Measurements from ENCODE around the gene DNASE1L1. TPM values are rescaled to one million over a fixed set of nuclear protein-coding genes. Genes with fewer than 3 reads are reported as not detected.

DNASE1L1 gene
- total RNA-seq, 1 experiment from 2014 or later, result 16.2 TPM

DNA sequence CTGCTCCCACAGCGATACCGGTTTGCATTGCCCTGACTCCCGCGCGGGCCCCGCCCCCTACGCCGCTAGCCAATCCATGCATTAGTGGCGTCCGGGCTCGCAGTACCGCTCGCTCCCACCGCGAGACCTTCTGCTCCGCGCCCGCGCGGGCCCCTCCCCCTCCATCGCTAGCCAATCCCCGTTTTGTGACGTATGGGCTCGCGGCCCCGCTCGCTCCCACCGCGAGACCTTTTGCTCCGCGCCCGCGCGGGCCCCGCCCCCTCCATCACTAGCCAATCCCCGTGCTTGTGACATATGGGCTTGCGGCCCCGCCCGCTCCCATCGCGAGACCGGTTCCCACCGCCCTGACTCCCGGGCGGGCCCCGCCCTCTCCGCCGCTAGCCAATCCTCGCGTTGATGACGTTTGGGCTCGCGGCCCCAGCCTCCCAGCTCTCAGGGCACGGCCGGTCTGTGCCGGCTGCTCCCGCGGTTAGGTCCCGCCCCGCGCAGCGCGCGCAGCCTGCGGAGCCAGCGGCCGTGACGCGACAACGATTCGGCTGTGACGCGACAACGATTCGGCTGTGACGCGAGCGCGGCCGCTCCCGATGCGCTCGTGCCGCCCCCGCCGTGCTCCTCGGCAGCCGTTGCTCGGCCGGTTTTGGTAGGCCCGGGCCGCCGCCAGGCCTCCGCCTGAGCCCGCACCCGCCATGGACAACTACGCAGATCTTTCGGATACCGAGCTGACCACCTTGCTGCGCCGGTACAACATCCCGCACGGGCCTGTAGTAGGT, 30.1 kb downstream of the DNASE1L1 start, which contains the start of gene EMD (continued):
- TF ChIP-seq, protein P1, sequence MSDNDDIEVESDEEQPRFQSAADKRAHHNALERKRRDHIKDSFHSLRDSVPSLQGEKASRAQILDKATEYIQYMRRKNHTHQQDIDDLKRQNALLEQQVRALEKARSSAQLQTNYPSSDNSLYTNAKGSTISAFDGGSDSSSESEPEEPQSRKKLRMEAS (CRISPR knock-in tag; IDR thresholded peaks at IDR 0.05), result peak; percentile 38; the same call in 1 of the 2 replicates
- TF ChIP-seq, protein P2, sequence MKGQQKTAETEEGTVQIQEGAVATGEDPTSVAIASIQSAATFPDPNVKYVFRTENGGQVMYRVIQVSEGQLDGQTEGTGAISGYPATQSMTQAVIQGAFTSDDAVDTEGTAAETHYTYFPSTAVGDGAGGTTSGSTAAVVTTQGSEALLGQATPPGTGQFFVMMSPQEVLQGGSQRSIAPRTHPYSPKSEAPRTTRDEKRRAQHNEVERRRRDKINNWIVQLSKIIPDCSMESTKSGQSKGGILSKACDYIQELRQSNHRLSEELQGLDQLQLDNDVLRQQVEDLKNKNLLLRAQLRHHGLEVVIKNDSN (CRISPR knock-in tag; IDR thresholded peaks at IDR 0.05), result no peak
- TF ChIP-seq RORB (CRISPR knock-in tag; IDR thresholded peaks at IDR 0.05) (no peak), CREM (CRISPR knock-in tag; IDR thresholded peaks at IDR 0.05) (peak; percentile 88), HMGA2 (CRISPR knock-in tag; IDR thresholded peaks at IDR 0.05) (no peak)
- TF ChIP-seq, protein P3, sequence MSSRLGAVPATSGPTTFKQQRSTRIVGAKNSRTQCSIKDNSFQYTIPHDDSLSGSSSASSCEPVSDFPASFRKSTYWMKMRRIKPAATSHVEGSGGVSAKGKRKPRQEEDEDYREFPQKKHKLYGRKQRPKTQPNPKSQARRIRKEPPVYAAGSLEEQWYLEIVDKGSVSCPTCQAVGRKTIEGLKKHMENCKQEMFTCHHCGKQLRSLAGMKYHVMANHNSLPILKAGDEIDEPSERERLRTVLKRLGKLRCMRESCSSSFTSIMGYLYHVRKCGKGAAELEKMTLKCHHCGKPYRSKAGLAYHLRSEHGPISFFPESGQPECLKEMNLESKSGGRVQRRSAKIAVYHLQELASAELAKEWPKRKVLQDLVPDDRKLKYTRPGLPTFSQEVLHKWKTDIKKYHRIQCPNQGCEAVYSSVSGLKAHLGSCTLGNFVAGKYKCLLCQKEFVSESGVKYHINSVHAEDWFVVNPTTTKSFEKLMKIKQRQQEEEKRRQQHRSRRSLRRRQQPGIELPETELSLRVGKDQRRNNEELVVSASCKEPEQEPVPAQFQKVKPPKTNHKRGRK (CRISPR knock-in tag; IDR thresholded peaks at IDR 0.05; ENCODE audit: borderline replicate concordance), result no peak

DNA sequence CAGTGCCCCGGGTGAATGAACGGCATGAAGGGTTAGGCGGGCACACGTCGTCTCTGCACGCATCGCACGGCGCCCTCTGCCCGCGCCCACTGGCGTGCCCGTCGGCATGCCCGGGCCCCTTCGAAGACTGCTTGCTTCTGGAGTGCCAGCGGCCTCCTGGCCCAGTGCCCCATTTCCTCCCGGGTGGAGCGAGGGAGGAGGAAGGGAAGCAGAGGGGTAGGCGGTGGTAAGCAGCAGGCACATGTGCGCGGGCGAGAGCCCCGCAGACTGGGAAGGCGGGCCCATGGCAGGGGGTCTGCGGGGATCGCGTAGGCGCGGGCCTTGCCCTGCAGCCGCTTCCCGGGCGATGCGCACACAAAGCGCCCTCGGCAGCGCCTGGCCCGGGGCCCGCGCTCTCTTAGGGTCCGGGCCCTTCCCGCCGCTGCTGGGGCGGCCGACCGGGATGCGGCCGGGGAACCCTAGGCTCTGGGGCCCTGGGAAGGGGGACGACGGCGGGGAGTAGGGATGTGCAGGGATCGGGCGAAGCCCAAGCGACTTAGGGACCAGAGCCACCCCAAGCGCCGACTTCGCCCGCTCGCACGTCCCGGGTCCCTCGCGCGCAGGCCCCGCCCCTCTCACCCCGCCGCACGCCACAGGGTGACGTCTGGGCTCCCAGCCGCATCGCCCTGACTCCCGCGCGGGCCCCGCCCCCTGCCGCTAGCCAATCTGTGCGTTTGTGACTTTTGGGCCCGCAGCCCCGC, 30.8 kb downstream of the DNASE1L1 start:
- Mint-ChIP-seq H3K9me3 (no peaks in the 10 kb centered on the region), H3K27me3 (ENCODE audit: low read depth) (peaks cover 8% of the 10 kb centered on the region), H3K4me3 (peak overlapping the region; percentile 62), H3K4me1 (peaks cover 20% of the 10 kb centered on the region), H3K27ac (peak overlapping the region; percentile 76), H3K36me3 (peaks cover 9% of the 10 kb centered on the region)
- ChIA-PET CTCF (no interaction called here), POLR2A (interaction anchor here (1.0 to 3.3 kb wide), 5 partner anchors 7 to 31 kb away, joined by 3 to 13 read pairs (median 5); partner anchors contain the start of genes DNASE1L1 and RPL10)
- TF ChIP-seq ETV6 (CRISPR knock-in tag; IDR thresholded peaks at IDR 0.05) (no peak), ZBTB21 (CRISPR knock-in tag; IDR thresholded peaks at IDR 0.05; ENCODE audit: borderline replicate concordance) (no peak), NFE2L1 (CRISPR knock-in tag; IDR thresholded peaks at IDR 0.05) (peak; percentile 55; the same call in 1 of the 2 replicates)
- TF ChIP-seq, protein P4, sequence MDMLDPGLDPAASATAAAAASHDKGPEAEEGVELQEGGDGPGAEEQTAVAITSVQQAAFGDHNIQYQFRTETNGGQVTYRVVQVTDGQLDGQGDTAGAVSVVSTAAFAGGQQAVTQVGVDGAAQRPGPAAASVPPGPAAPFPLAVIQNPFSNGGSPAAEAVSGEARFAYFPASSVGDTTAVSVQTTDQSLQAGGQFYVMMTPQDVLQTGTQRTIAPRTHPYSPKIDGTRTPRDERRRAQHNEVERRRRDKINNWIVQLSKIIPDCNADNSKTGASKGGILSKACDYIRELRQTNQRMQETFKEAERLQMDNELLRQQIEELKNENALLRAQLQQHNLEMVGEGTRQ (CRISPR knock-in tag; IDR thresholded peaks at IDR 0.05), result no peak
- TF ChIP-seq, protein P5, sequence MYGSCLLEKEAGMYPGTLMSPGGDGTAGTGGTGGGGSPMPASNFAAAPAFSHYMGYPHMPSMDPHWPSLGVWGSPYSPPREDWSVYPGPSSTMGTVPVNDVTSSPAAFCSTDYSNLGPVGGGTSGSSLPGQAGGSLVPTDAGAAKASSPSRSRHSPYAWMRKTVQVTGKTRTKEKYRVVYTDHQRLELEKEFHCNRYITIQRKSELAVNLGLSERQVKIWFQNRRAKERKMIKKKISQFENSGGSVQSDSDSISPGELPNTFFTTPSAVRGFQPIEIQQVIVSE (CRISPR knock-in tag; IDR thresholded peaks at IDR 0.05; ENCODE audit: borderline replicate concordance), result no peak
- TF ChIP-seq, protein P6, sequence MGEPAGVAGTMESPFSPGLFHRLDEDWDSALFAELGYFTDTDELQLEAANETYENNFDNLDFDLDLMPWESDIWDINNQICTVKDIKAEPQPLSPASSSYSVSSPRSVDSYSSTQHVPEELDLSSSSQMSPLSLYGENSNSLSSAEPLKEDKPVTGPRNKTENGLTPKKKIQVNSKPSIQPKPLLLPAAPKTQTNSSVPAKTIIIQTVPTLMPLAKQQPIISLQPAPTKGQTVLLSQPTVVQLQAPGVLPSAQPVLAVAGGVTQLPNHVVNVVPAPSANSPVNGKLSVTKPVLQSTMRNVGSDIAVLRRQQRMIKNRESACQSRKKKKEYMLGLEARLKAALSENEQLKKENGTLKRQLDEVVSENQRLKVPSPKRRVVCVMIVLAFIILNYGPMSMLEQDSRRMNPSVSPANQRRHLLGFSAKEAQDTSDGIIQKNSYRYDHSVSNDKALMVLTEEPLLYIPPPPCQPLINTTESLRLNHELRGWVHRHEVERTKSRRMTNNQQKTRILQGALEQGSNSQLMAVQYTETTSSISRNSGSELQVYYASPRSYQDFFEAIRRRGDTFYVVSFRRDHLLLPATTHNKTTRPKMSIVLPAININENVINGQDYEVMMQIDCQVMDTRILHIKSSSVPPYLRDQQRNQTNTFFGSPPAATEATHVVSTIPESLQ (CRISPR knock-in tag; IDR thresholded peaks at IDR 0.05), result no peak
- TF ChIP-seq, protein P2 (CRISPR knock-in tag; IDR thresholded peaks at IDR 0.05), result no peak
- TF ChIP-seq, protein P7, sequence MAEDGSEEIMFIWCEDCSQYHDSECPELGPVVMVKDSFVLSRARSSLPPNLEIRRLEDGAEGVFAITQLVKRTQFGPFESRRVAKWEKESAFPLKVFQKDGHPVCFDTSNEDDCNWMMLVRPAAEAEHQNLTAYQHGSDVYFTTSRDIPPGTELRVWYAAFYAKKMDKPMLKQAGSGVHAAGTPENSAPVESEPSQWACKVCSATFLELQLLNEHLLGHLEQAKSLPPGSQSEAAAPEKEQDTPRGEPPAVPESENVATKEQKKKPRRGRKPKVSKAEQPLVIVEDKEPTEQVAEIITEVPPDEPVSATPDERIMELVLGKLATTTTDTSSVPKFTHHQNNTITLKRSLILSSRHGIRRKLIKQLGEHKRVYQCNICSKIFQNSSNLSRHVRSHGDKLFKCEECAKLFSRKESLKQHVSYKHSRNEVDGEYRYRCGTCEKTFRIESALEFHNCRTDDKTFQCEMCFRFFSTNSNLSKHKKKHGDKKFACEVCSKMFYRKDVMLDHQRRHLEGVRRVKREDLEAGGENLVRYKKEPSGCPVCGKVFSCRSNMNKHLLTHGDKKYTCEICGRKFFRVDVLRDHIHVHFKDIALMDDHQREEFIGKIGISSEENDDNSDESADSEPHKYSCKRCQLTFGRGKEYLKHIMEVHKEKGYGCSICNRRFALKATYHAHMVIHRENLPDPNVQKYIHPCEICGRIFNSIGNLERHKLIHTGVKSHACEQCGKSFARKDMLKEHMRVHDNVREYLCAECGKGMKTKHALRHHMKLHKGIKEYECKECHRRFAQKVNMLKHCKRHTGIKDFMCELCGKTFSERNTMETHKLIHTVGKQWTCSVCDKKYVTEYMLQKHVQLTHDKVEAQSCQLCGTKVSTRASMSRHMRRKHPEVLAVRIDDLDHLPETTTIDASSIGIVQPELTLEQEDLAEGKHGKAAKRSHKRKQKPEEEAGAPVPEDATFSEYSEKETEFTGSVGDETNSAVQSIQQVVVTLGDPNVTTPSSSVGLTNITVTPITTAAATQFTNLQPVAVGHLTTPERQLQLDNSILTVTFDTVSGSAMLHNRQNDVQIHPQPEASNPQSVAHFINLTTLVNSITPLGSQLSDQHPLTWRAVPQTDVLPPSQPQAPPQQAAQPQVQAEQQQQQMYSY (CRISPR knock-in tag; IDR thresholded peaks at IDR 0.05), result no peak
- ATAC-seq, result no peak
- peak; percentile 29 for DNase-seq (ENCODE audit: low spot score)

Data from WTC11 (cell line).